SK-N-SH treated with all-trans-retinoic acid at 6 μM for 48 hours (cell line): ENCODE results near the gene DCTN3.

Experiments
- ATAC-seq: fragments of 200-7000 bp; cut with Tn5 transposase; 3 replicates; pipeline ENCODE4 v1.9.1; 2020; ENCODE audit warnings: mild to moderate bottlenecking, moderate library complexity
- ARNTL ChIP-seq: fragments of 450-650 bp; formaldehyde crosslinking; IDR thresholded peaks from 2 replicates; pipeline ENCODE4 v1.5.0; 2020; ENCODE audit warnings: low read depth, mild to moderate bottlenecking, moderate library complexity, borderline replicate concordance
- BACH2 ChIP-seq: fragments of 250-450 bp; sonication (Bioruptor Pico); IDR thresholded peaks from 2 replicates; pipeline ENCODE4 v1.9.0; 2021; ENCODE audit warnings: mild to moderate bottlenecking, borderline replicate concordance
- CSDC2 ChIP-seq: fragments of 250-450 bp; sonication (Bioruptor Pico); IDR thresholded peaks from 2 replicates; pipeline ENCODE4 v1.5.0; 2020; ENCODE audit warnings: mild to moderate bottlenecking, moderate library complexity
- ESRRG ChIP-seq: fragments of 250-450 bp; sonication (Bioruptor Pico); IDR thresholded peaks from 2 replicates; pipeline ENCODE4 v1.6.1; 2021; ENCODE audit warnings: mild to moderate bottlenecking
- GLIS3 ChIP-seq: fragments of 250-450 bp; sonication (Bioruptor Pico); IDR thresholded peaks from 2 replicates; pipeline ENCODE4 v1.5.0; 2020; ENCODE audit warnings: mild to moderate bottlenecking, moderate library complexity
- ISL1 ChIP-seq: fragments of 250-450 bp; sonication (Bioruptor Pico); IDR thresholded peaks from 2 replicates; pipeline ENCODE4 v2.1.2; 2022; ENCODE audit warnings: mild to moderate bottlenecking, moderate library complexity
- OSR1 ChIP-seq: fragments of 250-450 bp; sonication (Bioruptor Pico); IDR thresholded peaks from 2 replicates; pipeline ENCODE4 v1.8.0; 2022; ENCODE audit warnings: moderate library complexity, mild to moderate bottlenecking, inconsistent platforms
- PPARA ChIP-seq: fragments of 250-450 bp; sonication (Bioruptor Pico); IDR thresholded peaks from 2 replicates; pipeline ENCODE4 v1.5.0; 2020; ENCODE audit warnings: mild to moderate bottlenecking, borderline replicate concordance
- SNAI2 ChIP-seq: fragments of 250-450 bp; sonication (Bioruptor Pico); IDR thresholded peaks from 2 replicates; pipeline ENCODE4 v1.5.0; 2020; ENCODE audit warnings: mild to moderate bottlenecking, moderate library complexity
- TCF4 ChIP-seq: fragments of 250-450 bp; sonication (Bioruptor Pico); IDR thresholded peaks from 2 replicates; pipeline ENCODE4 v1.8.0; 2021; ENCODE audit warnings: mild to moderate bottlenecking, moderate library complexity, borderline replicate concordance
- TOX ChIP-seq: fragments of 250-450 bp; sonication (Bioruptor Pico); IDR thresholded peaks from 2 replicates; pipeline ENCODE4 v1.8.0; 2021; ENCODE audit warnings: mild to moderate bottlenecking, moderate library complexity, borderline replicate concordance
- ZC3H10 ChIP-seq: fragments of 250-450 bp; sonication (Bioruptor Pico); IDR thresholded peaks from 2 replicates; pipeline ENCODE4 v1.5.1; 2021; ENCODE audit warnings: mild to moderate bottlenecking, moderate library complexity
- ZFP30 ChIP-seq: fragments of 450-650 bp; formaldehyde crosslinking; IDR thresholded peaks from 2 replicates; pipeline ENCODE4 v1.5.0; 2022; ENCODE audit warnings: mild to moderate bottlenecking, moderate library complexity
- ZNF565 ChIP-seq: fragments of 450-650 bp; formaldehyde crosslinking; conservative IDR thresholded peaks from 2 replicates; pipeline ENCODE4 v1.5.0; 2020; ENCODE audit warnings: low read depth, mild to moderate bottlenecking, moderate library complexity
- ZNF8 ChIP-seq: fragments of 450-650 bp; formaldehyde crosslinking; IDR thresholded peaks from 2 replicates; pipeline ENCODE4 v1.5.0; 2020; ENCODE audit warnings: mild to moderate bottlenecking, moderate library complexity
- TF ChIP-seq, protein P1 (sequence below): fragments of 250-450 bp; sonication (Bioruptor Pico); IDR thresholded peaks from 2 replicates; pipeline ENCODE4 v1.5.1; 2021; ENCODE audit warnings: mild to moderate bottlenecking, moderate library complexity
- TF ChIP-seq, protein P2 (sequence below): fragments of 250-450 bp; sonication (Bioruptor Pico); IDR thresholded peaks from 2 replicates; pipeline ENCODE4 v1.8.0; 2020; ENCODE audit warnings: mild to moderate bottlenecking, moderate library complexity, borderline replicate concordance
- TF ChIP-seq, protein P3 (sequence below): fragments of 250-450 bp; sonication (Bioruptor Pico); IDR thresholded peaks from 2 replicates; pipeline ENCODE4 v1.8.0; 2021; ENCODE audit warnings: low read depth, mild to moderate bottlenecking, moderate library complexity, borderline replicate concordance
- TF ChIP-seq, protein P4 (sequence below): fragments of 250-450 bp; sonication (Bioruptor Pico); IDR thresholded peaks from 2 replicates; pipeline ENCODE4 v1.5.1; 2020; ENCODE audit warnings: low read depth, mild to moderate bottlenecking, moderate library complexity
- TF ChIP-seq, protein P5 (sequence below): fragments of 250-450 bp; sonication (Bioruptor Pico); IDR thresholded peaks from 2 replicates; pipeline ENCODE4 v1.5.0; 2020; ENCODE audit warnings: mild to moderate bottlenecking, moderate library complexity

Gene DCTN3

DNA sequence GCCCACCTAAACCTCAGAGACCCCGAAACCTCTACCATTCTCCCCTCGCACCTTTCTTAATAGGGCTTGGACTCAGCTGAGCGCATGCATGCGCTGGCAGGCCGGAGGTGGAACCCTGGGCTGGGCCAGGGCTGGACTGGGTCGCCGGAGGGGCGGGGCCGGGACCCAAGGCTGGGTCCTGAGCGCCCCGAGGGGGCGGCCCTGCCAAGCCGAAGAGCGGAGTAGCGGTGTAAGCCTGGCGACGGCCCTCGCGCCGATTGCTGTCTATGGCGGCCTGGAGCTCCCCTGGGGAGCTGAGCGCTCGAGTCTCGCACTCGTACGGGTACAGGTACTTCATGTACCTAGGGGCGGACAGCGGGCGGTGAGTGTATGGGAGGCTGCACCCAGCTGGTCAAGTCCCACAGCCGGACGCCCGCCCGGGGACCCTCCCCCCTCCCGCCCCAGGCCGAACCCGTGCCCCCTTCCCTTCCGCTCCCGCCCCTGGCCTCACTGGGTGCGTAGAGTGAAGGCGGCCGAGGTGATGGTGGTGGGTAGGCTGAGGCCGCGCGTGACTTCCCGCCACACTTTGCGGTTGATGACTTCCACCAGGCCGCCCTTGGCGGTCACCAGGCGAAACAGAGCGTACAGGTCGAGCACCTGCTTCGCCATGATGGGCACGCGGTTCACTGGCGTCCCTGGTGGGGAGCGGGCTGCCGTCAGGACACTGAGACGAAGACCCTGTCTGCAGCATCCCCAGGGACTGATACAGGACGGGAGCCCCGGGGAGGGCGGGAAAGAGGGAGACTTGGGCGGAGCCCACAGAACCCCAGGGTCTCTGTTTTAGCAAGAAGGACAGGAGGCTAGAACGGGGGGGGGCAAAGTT is 3.3 kb upstream of the DCTN3 start:
- TF ChIP-seq, protein P1, sequence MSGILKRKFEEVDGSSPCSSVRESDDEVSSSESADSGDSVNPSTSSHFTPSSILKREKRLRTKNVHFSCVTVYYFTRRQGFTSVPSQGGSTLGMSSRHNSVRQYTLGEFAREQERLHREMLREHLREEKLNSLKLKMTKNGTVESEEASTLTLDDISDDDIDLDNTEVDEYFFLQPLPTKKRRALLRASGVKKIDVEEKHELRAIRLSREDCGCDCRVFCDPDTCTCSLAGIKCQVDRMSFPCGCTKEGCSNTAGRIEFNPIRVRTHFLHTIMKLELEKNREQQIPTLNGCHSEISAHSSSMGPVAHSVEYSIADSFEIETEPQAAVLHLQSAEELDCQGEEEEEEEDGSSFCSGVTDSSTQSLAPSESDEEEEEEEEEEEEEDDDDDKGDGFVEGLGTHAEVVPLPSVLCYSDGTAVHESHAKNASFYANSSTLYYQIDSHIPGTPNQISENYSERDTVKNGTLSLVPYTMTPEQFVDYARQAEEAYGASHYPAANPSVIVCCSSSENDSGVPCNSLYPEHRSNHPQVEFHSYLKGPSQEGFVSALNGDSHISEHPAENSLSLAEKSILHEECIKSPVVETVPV (CRISPR knock-in tag) = no peak
- TF ChIP-seq ZC3H10 (no peak), ZFP30 (CRISPR knock-in tag) (no peak), BACH2 (CRISPR knock-in tag) (no peak), CSDC2 (CRISPR knock-in tag) (no peak), ZNF8 (no peak), PPARA (CRISPR knock-in tag) (no peak), ESRRG (no peak), ZNF565 (no peak), SNAI2 (CRISPR knock-in tag) (no peak), ISL1 (no peak), TCF4 (CRISPR knock-in tag) (no peak), GLIS3 (CRISPR knock-in tag) (no peak), ARNTL (CRISPR knock-in tag) (no peak), TOX (no peak)
- TF ChIP-seq, protein P2, sequence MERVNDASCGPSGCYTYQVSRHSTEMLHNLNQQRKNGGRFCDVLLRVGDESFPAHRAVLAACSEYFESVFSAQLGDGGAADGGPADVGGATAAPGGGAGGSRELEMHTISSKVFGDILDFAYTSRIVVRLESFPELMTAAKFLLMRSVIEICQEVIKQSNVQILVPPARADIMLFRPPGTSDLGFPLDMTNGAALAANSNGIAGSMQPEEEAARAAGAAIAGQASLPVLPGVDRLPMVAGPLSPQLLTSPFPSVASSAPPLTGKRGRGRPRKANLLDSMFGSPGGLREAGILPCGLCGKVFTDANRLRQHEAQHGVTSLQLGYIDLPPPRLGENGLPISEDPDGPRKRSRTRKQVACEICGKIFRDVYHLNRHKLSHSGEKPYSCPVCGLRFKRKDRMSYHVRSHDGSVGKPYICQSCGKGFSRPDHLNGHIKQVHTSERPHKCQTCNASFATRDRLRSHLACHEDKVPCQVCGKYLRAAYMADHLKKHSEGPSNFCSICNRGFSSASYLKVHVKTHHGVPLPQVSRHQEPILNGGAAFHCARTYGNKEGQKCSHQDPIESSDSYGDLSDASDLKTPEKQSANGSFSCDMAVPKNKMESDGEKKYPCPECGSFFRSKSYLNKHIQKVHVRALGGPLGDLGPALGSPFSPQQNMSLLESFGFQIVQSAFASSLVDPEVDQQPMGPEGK (CRISPR knock-in tag) = no peak
- TF ChIP-seq, protein P3, sequence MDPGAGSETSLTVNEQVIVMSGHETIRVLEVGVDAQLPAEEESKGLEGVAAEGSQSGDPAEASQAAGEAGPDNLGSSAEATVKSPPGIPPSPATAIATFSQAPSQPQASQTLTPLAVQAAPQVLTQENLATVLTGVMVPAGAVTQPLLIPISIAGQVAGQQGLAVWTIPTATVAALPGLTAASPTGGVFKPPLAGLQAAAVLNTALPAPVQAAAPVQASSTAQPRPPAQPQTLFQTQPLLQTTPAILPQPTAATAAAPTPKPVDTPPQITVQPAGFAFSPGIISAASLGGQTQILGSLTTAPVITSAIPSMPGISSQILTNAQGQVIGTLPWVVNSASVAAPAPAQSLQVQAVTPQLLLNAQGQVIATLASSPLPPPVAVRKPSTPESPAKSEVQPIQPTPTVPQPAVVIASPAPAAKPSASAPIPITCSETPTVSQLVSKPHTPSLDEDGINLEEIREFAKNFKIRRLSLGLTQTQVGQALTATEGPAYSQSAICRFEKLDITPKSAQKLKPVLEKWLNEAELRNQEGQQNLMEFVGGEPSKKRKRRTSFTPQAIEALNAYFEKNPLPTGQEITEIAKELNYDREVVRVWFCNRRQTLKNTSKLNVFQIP (CRISPR knock-in tag) = no peak
- TF ChIP-seq, protein P4, sequence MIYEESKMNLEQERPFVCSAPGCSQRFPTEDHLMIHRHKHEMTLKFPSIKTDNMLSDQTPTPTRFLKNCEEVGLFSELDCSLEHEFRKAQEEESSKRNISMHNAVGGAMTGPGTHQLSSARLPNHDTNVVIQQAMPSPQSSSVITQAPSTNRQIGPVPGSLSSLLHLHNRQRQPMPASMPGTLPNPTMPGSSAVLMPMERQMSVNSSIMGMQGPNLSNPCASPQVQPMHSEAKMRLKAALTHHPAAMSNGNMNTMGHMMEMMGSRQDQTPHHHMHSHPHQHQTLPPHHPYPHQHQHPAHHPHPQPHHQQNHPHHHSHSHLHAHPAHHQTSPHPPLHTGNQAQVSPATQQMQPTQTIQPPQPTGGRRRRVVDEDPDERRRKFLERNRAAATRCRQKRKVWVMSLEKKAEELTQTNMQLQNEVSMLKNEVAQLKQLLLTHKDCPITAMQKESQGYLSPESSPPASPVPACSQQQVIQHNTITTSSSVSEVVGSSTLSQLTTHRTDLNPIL (CRISPR knock-in tag) = no peak
- no peak for ATAC-seq

DNA sequence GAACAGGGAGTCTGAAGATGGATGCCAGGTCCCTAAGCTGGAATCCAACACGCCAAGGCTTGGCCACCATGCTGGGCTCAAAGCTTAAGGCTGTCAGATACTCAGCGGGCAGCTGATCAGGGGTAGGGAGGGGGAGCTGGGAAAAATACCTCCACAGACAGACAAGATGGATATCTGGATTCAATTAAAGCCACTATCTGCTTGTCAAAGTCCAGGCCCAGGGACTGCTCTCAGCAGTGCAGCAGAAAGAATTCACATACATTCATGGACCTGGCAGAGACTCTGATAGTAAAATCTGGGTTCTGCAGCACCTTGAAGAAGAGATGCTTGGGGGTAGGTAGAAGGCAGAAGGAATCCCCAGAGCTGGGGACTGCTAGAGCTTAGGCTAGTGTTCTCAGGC is 5.2 kb downstream of the DCTN3 start:
- TF ChIP-seq OSR1 (CRISPR knock-in tag) (no peak), TCF4 (CRISPR knock-in tag) (peak; percentile 72; the same call in 1 of the 2 replicates)
- TF ChIP-seq, protein P5, sequence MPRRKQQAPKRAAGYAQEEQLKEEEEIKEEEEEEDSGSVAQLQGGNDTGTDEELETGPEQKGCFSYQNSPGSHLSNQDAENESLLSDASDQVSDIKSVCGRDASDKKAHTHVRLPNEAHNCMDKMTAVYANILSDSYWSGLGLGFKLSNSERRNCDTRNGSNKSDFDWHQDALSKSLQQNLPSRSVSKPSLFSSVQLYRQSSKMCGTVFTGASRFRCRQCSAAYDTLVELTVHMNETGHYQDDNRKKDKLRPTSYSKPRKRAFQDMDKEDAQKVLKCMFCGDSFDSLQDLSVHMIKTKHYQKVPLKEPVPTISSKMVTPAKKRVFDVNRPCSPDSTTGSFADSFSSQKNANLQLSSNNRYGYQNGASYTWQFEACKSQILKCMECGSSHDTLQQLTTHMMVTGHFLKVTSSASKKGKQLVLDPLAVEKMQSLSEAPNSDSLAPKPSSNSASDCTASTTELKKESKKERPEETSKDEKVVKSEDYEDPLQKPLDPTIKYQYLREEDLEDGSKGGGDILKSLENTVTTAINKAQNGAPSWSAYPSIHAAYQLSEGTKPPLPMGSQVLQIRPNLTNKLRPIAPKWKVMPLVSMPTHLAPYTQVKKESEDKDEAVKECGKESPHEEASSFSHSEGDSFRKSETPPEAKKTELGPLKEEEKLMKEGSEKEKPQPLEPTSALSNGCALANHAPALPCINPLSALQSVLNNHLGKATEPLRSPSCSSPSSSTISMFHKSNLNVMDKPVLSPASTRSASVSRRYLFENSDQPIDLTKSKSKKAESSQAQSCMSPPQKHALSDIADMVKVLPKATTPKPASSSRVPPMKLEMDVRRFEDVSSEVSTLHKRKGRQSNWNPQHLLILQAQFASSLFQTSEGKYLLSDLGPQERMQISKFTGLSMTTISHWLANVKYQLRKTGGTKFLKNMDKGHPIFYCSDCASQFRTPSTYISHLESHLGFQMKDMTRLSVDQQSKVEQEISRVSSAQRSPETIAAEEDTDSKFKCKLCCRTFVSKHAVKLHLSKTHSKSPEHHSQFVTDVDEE (CRISPR knock-in tag) = peak; percentile 59; the same call in 1 of the 2 replicates
- no peak for ATAC-seq

DNA sequence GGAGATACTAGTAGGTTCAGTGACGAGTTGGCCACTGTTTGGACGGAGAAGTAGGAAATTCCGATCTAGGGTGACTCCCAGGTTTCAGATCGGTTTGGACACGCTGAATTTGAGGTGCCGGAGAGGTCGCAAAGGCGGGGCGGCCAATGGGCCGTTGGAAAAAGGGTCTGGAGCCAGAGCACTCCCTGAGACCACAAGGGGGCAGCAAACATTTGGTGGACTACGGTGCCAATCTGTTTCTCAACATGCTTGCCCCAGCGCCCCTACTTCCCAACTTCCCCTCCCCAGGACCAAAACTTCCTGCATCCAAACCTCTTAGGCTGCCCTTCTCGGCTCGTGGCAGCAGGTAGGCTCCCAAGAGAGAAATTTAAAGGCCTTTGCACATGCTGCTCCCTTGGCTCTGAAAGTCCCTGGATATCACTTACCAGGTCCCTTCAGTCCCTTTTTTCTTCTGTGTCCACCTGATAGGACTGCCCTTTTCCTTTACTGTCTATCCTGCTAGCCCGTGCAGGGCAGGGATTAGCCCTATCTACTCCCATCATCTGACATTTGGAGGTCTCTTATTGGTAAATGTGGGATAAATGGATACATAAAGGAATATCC is 7.4 kb downstream of the DCTN3 start:
- TF ChIP-seq, protein P3 (CRISPR knock-in tag) = no peak
- TF ChIP-seq PPARA (CRISPR knock-in tag) (no peak), ARNTL (CRISPR knock-in tag) (no peak), ZFP30 (CRISPR knock-in tag) (no peak), GLIS3 (CRISPR knock-in tag) (no peak), CSDC2 (CRISPR knock-in tag) (no peak), SNAI2 (CRISPR knock-in tag) (no peak), ZNF565 (no peak), ZC3H10 (no peak)
- TF ChIP-seq, protein P2 (CRISPR knock-in tag) = no peak
- ATAC-seq = peak; percentile 84
